ENCODE data around the gene GTF2IRD1.
A peak's percentile ranks its signal among the peaks of the same experiment; 100 is the strongest.
"Not testable (repeated sequence)": the region's sequence is repeated elsewhere in the genome, so short reads cannot be mapped to it uniquely, and the experiment has no call there.

Gene GTF2IRD1, protein sequence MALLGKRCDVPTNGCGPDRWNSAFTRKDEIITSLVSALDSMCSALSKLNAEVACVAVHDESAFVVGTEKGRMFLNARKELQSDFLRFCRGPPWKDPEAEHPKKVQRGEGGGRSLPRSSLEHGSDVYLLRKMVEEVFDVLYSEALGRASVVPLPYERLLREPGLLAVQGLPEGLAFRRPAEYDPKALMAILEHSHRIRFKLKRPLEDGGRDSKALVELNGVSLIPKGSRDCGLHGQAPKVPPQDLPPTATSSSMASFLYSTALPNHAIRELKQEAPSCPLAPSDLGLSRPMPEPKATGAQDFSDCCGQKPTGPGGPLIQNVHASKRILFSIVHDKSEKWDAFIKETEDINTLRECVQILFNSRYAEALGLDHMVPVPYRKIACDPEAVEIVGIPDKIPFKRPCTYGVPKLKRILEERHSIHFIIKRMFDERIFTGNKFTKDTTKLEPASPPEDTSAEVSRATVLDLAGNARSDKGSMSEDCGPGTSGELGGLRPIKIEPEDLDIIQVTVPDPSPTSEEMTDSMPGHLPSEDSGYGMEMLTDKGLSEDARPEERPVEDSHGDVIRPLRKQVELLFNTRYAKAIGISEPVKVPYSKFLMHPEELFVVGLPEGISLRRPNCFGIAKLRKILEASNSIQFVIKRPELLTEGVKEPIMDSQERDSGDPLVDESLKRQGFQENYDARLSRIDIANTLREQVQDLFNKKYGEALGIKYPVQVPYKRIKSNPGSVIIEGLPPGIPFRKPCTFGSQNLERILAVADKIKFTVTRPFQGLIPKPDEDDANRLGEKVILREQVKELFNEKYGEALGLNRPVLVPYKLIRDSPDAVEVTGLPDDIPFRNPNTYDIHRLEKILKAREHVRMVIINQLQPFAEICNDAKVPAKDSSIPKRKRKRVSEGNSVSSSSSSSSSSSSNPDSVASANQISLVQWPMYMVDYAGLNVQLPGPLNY

DNA sequence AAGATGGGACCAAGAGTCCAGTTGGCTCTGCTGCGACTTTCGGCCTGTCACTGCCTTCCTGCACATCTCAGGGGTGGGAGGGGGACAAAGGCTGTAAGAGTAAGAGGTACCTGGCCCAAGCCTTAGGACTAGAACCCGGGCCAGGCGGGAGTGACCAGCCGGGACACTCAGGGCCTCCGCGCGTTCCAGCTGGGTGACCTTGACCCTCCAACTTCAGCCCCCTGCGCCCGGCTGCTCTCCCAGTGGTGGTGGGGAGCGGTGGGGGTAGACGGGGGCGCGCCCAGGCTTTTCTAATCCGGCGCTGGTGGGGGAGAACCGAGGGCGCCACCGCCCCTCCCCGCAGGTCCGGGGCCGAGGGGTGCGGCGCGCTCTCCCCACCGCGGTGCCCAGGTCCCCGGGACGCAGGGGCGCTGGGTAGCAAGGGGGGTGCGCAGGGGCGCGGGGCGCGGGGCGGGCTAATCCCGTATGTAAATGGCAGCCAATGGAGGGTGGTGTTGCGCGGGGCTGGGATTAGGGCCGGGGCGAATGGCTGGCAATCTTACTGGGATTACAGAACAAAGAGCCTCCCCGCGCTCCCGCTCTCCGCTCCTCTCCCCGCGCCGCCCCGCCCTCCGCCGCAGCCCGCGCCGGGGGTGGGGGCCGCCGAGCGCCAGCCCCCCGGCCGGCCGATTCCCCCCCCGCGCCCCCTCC, at the start of gene GTF2IRD1:
Gene GTF2IRD1 (plus strand): TSS at position 585 of the 690 bp plus-strand sequence. CDS start 54,175 bp downstream, outside the sequence.
- peak; percentile 90 for DNase-seq (ENCODE audit: low spot score)

DNA sequence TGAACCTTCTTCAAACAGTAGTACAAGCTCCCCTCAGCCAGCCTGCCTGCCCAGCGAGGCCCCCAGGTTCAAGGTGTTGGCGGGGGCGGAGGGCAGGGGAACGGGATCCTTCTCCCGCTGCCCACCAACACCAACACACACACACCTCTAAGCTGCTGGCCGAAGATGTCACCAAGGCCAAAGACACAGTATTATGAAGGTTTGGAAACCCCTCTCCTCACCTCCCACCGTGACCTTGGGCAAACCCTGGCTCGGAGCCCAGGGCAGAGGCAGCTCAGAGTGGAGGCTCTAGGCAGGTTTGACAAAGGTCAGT, 49.4 kb upstream of the GTF2IRD1 start:
- DNase-seq (ENCODE audit: low spot score): no peak

DNA sequence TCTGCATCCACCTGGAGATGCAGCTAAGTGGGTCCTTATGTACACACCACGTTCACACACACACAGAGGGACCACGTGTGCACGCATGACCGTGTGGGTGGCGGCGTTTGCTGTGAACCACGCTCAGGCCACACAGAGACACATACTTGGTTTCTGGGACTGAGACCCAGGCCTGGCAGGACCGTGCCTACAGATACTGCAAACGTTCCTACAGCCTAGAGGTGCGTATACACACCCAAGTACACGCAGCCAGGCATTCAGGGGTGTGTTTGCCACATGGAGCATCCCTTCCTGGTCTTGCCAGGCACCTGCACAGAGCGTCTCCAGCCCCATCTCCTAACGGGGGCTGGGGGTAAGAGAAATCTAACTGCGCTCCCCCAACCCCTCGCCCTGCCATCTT, 49.0 kb upstream of the GTF2IRD1 start:
- no peak for DNase-seq (ENCODE audit: low spot score)

DNA sequence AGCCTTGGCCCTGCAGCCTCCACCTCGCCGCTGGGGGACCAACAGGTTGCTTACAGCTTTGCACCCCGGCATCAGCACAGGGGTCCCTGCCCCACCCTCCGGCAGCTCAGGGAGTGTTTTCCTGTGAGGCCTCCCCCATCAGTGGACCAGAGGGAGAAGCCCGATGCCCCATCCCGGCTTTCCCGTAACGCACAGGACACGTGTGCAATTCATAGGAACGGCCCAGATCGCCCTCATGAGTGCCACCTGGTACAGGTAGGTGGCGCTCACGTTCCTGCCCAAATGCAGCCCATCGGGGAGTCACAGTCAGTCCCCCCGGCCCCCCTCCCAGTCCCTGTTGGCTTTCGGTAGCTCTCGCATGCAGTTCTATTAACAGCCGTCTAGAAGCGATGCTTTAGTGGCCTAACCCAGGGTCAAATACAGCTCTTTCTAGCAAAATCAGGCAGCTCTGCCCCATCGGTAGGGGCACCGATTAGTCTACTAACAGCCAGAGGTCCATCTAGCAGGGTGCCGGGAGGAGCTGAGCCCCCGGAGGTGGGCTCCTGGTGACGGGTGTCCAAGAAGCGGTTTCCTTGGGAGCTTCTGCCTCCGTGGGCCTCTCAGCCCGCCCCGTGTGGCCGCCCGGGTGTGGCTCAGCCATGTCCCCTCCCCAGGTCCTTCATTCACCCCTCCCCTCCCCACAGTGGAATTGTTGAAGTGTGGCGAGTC, 48.4 kb upstream of the GTF2IRD1 start:
- DNase-seq (ENCODE audit: low spot score): no peak

DNA sequence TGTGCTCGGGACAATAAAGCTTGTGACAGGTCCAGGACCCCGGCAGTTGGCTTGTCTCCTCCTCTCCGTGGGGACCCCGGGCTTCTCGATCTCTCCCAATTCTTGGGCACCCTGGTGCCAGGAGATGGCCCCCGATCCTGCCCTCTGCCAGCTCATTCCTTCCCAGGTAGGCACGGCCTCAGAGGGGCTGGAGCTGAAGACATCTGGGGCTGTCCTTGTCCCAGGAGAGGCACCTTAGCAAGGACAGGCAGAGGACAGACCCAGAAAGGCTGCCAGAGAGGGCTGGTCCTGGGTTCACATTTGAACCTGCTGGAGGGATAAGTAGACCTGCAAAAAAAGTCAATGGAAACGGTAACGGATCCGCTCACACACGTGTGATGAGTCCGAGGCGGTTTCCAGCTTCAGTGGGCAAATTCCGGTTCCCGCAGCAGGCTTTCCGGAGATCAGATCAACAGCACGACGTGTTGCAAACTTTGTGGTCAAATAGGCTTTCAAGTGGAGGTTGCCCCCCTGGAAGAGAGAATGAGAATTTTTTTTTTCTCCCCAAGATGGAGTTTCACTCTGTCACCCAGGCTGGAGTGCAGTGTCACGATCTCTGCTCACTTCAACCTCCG, 47.7 kb upstream of the GTF2IRD1 start:
- DNase-seq (ENCODE audit: low spot score): no peak

DNA sequence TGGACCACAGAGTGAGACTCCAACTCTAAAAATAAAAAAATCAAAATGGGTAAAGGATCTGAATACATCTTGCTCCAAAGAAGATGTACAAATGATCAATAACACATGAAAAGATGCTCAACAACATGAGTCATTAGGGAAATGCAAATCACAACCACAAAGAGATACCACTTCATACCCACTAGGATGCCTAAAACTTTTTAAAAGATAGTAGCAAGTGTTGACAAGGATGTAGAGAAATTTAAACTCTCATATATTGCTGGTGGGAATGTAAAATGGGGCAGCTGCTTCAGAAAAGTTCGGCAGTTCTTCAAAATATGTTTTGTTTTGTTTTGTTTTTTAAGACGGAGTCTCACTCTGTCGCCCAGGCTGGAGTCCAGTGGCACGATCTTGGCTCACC, 45.7 kb upstream of the GTF2IRD1 start:
- no peak for DNase-seq (ENCODE audit: low spot score)

DNA sequence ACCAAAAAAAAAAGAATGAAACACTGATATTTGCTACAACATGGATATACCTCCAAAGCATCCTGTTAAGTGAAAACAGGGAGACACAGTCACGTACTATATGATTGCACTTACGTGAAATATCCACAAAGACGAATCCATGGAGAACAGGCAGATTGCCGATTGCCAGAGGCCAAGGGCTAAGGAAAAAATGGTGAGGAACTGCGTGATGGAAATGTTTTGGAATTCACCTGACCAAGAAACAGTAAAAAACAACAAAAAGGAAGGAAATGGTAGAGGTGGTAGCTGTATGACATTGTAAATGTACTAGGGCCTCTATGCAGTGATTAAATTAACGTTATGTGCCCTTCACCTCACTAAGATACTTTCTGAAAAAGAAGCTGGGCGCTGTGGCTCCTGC, 44.1 kb upstream of the GTF2IRD1 start:
- no peak for DNase-seq (ENCODE audit: low spot score)

DNA sequence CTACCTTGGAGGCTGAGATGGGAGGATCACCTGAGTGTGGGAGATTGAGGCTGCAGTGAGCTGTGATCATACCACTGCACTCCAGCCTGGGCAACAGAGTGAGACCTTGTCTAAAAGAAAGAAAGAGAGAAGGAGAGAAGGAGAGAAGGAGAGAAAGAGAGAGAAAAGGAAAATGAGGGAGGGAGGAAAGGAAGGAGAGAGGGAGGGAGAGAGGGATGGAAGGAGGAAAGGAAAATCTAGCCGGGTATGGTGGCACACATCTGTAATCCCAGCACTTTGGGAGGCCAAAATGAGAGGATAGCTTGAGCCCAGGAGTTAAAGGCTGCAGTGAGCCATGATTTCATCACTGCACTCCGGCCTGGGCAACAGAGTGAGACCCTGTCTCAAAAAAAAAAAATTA, 42.9 kb upstream of the GTF2IRD1 start:
- no peak for DNase-seq (ENCODE audit: low spot score)

DNA sequence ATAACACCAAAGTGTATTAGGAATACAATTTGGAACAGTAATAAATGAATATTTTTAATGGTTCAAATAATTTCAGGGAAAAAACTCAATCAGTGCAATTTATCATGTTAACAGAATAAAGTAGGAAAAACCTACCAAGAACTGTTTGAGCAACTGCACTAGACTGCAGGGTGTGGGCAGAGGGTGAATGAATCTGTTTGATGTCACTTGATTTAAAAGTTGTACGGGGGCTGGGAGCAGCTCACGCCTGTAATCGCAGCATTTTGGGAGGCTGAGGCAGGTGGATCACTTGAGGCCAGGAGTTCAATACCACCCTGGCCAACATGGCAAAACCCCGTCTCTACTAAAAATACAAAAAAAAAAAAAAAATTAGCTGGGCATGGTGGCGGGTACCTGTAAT, 42.1 kb upstream of the GTF2IRD1 start:
- DNase-seq (ENCODE audit: low spot score): not testable (repeated sequence)

DNA sequence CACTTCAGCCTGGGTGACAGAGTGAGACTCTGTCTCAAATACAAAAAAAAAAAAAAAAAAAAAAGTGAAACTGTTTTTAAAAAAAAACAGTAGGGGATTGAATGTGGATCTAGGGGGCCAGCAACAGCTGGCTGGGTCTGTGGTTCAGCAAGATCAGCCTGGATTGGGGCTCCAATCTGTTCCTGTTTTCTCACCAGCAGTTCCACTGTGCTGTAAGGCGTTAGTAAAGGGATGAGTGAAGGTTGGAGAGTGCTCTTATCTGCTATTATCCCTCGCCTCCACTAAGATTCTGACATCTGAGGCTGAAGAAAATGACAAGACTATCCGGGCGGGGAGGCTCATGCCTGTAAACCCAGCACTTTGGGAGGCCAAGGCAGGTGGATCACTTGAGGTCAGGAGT, 41.6 kb upstream of the GTF2IRD1 start:
- no peak for DNase-seq (ENCODE audit: low spot score)

DNA sequence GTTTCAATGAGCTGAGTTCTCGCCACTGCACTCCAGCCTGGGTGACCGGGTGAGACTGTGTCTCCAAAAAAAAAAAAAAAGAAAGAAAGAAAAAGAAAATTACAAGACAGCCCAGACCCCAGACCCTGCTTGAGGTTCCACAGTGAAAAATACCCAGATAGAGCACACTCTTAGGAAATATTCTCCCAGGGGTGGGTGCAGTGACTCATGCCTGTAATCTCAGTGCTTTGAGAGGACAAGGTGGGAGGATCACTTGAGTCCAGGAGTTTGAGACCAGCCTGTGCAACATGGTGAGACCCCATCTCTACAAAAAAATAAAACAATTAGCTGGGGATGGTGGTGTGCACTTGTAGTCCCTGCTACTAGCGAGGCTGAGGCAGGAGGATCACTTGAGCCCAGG, 41.1 kb upstream of the GTF2IRD1 start:
- DNase-seq (ENCODE audit: low spot score): no peak

DNA sequence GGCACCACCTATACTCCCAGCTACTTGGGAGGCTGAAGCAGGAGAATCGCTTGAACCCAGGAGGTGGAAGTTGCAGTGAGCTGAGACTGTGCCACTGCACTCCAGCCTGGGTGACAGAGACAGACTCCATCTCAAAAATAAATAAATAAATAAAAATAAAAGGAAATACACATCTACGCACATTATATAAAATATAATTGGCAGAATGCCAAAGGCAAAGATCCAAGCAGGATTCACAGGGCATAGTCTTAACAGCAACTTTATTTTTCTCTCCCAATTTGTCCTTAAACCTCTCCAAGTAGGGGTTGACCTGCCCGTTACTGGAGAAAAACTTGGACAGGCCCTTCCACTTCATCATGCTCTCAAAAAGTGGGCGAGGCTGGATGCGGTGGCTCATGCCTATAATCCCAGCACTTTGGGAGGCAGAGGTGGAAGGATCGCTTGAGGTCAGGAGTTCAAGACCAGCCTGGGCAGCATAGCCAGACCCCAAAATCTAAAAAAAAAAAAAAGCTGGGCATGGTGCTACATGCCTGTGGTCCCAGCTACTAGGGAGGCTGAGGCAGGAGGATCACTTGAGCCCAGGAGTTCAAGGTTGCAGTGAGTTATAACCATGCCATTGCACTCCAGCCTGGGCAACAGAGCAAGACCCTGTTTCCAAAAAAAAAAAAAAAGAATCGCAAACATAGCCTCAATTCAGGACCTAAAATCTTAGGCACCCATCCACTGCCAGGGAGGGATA, 38.9 kb upstream of the GTF2IRD1 start:
- not testable (repeated sequence) for DNase-seq (ENCODE audit: low spot score)

DNA sequence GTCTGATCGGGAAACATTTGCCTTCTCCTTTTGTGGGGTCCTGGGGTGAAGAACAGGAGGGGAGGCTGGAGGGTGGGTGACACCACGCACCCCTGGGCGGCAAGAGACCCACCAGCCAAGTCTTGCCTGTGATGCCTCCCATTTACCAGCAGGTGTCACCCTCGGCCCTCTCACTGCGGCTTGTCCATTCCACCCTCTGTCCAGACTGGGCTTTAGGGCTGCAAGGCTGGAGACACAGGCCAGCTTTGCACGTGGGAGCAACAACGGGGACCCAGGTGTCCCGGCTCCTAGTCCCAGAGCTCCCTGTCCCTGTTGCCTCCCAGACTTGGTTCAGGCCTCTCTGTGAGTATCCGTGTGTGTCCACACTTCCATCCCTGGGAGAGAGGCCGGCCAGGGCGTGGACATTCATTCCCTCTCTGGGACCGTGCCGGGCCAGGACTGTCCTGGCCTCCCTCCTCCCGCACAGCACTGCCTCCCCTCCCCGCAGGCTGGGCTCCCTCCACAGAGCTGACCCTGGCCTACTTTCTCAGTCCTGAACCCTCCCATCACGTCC, 36.2 kb upstream of the GTF2IRD1 start:
- peak; percentile 77 for DNase-seq (ENCODE audit: low spot score)

DNA sequence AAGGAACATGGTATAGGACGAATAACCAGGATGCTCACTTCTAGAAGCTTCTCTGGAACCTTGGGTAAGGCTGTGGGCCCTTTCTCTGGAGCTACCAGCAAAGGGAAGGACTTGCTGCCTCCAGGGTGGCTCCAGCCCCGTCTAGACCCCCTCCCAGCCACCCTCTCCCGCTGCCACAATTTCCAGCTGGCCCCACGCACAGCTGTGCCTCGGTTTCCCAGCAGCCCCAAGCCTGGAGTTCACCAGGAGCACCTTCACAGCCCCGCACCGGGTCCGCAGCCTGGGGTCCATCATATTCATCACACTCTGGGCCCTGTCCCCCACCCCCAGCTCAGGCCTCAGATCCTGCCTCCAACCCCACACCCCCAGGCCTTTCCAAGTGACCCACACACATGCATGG, 35.6 kb upstream of the GTF2IRD1 start:
- DNase-seq (ENCODE audit: low spot score): no peak

DNA sequence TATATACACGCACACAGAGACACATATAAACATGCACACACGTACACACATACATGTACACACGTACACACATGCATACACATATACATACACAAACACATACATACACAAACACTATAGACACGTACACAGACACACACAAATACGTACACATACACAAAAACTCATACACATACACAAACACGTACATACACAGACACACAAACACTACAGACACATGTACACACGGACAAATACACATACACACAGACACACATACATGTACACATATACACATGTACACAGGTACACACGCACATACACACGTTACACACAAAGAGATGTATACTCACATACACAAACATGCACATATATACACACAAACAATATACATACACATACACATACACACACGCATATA, 35.2 kb upstream of the GTF2IRD1 start:
- DNase-seq (ENCODE audit: low spot score): no peak

DNA sequence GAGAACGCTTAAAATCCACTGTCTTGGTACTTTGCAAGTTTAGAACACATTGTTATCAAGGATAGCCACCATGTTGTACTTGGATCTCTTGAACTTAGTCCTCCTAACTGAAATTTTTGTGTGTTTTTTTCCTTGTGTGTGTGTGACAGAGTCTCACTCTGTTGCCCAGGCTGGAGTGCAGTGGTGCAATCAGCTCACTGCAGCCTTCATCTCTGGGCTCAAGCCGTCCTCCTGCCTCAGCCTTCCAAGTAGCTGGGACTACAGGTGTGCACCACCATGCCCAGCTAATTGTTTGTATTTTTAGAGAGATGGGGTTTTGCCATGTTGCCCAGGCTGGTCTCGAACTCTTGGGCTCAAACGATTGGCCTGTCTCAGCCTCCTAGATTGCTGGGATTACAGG, 34.5 kb upstream of the GTF2IRD1 start:
- not testable (repeated sequence) for DNase-seq (ENCODE audit: low spot score)

DNA sequence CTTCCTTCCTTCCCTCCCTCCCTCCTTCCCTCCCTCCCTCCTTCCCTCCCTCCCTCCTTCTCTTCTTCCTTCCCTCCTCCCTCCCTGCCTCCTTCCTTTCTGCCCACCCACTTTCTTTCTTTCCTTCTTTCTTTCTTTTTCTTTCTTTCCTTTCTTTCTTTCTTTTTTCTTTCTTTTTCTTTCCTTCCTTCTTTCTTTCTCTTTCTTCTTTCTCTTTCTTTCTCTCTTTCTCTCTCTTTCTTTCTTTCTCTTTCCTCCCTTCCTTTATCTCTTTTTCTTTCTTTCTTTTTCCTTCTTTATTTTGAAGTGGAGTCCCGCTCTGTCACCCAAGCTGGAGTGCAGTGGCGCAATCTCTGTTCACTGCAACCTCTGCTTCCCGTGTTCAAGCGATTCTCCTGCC, 33.7 kb upstream of the GTF2IRD1 start:
- no peak for DNase-seq (ENCODE audit: low spot score)

DNA sequence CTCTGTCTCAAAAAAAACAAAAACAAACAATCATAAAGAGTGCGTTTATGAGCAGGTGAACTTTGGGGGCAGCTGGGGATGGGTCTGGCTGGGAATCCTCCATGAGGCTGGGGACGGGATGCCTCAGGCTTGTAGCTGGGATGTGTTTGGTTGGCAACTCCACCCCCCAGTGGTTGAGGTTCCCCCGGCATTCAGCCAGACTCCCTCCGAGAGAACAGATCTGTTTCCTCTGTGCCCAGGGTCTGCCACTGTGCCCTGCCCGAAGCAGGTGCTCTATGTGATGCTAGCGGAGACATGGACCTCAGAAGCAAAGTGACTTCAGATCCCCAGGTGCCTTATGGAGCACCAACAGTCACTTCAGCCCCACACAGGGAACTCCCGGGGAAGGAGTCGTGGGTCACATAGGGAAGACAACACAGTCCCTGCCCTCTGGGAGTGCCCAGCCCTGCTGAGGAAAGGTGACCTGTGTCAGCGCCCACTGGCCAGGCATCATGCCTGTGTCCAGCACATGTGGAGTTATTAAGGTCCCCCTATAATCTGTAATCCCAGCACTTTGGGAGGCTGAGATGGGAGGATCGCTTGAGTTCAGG, 29.3 kb upstream of the GTF2IRD1 start:
- DNase-seq (ENCODE audit: low spot score): no peak

DNA sequence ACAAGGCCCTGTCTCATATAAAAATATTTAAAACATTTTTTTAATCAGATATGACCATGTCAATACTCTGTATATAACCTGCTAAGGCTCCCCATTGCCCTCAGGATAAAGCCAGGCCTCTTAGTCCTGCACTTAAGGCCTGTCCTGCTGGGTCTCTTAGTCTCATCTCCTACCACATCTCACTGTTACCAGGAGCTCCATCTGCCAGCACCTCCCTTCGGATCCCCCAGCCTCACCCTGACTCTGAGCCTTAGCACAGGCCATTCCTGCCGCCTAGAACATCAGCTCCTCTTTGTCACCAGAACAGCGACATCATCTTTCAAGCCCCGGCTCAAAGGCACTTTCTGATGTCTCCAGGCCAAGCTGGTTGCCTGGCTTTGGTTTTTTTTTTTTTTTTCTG, 25.7 kb upstream of the GTF2IRD1 start:
- DNase-seq (ENCODE audit: low spot score): no peak

DNA sequence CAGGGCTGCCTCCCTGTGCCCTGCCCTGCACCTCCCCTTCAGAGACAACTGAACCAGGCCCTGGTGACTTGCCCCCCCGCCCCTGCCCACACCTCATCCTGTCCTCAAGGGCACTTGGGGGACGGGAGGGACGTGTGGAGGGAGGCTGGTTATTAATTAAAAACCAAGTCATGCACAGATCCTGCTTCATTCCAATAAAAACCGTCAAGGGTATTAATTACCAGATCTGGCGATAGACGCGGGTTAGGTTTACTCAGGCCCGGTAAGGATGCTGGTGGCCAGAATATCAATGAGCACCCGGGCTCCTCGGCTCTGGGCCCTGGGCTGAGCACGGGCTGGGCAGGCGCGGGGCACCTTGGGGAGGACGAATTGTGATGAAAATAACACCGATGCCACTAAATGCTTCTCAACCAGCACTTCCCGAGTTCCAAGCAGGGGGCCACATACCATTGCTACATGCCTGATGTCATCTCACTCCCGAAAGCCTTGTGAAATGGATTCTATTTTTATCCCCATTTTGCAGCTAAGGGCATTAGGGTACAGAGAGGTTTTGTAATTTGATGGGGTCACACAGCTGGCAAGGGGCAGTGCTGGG, 24.5 kb upstream of the GTF2IRD1 start:
- DNase-seq (ENCODE audit: low spot score): no peak

All from LoVo (cell line).